ENCODE results near the gene ADAMTS17.

- TF ChIP-seq TCF7L2 (IDR thresholded peaks at IDR 0.05; ENCODE audit: low read depth, low read length) (no peak), CTCF (IDR thresholded peaks at IDR 0.05) (no peak)
Measured at GRCh38 chr15:99970891-99971430, 370.8 kb downstream of the ADAMTS17 start.
